GM12873 (cell line): ENCODE measurements around the gene FCSK.

Experiments
- CTCF ChIP-seq: IDR thresholded peaks from 2 replicates; pipeline ENCODE4 v1.5.1; 2012; ENCODE audit warnings: low read depth, mild to moderate bottlenecking, moderate library complexity, low read length, control low read depth; ENCODE audit not compliant: insufficient read depth; ENCODE audit errors: missing control alignments

The FCSK gene

GRCh38 chr16:70434484-70435260 is 19.7 kb upstream of the FCSK start:
- no peak for TF ChIP-seq CTCF

GRCh38 chr16:70437017-70437581 is 17.3 kb upstream of the FCSK start:
- no peak for TF ChIP-seq CTCF

GRCh38 chr16:70437582-70438557 is 16.5 kb upstream of the FCSK start:
- TF ChIP-seq CTCF, result no peak

- no peak for TF ChIP-seq CTCF
These were observed 15.8 kb upstream of the FCSK start for GRCh38 chr16:70438585-70438968.

GRCh38 chr16:70438969-70439862 is 15.2 kb upstream of the FCSK start, which contains the start of gene ST3GAL2:
ST3GAL2 (minus strand) TSS chr16:70439100; CDS start chr16:70398530, 40,570 bp downstream.
- TF ChIP-seq CTCF, result no peak

- no peak for TF ChIP-seq CTCF
These were observed 14.2 kb upstream of the FCSK start for GRCh38 chr16:70440009-70440692.
